Astrocyte (in vitro differentiated cells and primary cell): ENCODE data around the gene ZRANB1. TPM values are rescaled to one million over a fixed set of nuclear protein-coding genes. Genes with fewer than 3 reads are reported as not detected.

ENCODE experiments used
- DNase-seq: peaks from one replicate; pipeline ENCODE4 v3.0.0-alpha.2; 2010; ENCODE audit warnings: low read depth
- FAIRE-seq: peaks from 2 replicates; lab custom pipeline; 2011; peaks lifted over from hg19 to GRCh38; lab: Jason Lieb, UNC
- H2AFZ ChIP-seq: 2 replicates; pipeline ENCODE4 v1.6.0; 2012; ENCODE audit warnings: low read depth, low read length, inconsistent platforms
- H3K27ac ChIP-seq: 2 replicates; pipeline ENCODE4 v1.5.1; 2011; ENCODE audit warnings: low read depth, low read length, inconsistent platforms
- H3K27me3 ChIP-seq: 2 replicates; pipeline ENCODE4 v1.6.0; 2011; ENCODE audit warnings: low read length, inconsistent platforms; ENCODE audit not compliant: insufficient read depth
- H3K36me3 ChIP-seq: 2 replicates; pipeline ENCODE4 v1.5.1; 2011; ENCODE audit warnings: low read length, inconsistent platforms; ENCODE audit not compliant: insufficient read depth
- H3K4me1 ChIP-seq: 2 replicates; pipeline ENCODE4 v1.5.1; 2011; ENCODE audit warnings: low read length, inconsistent platforms; ENCODE audit not compliant: insufficient read depth
- H3K4me2 ChIP-seq: 2 replicates; pipeline ENCODE4 v1.6.0; 2012; ENCODE audit warnings: low read length, inconsistent platforms
- H3K4me3 ChIP-seq: 2 replicates; pipeline ENCODE4 v1.5.1; 2011; ENCODE audit warnings: low read depth, mild to moderate bottlenecking, low read length, inconsistent platforms; ENCODE audit not compliant: insufficient read depth
- H3K79me2 ChIP-seq: 2 replicates; pipeline ENCODE4 v1.6.0; 2012; ENCODE audit warnings: mild to moderate bottlenecking, low read length, inconsistent platforms; ENCODE audit not compliant: insufficient read depth
- H3K9ac ChIP-seq: 2 replicates; pipeline ENCODE4 v1.6.0; 2012; ENCODE audit warnings: mild to moderate bottlenecking, low read length, inconsistent platforms
- H3K9me3 ChIP-seq: 2 replicates; pipeline ENCODE4 v1.5.1; 2012; ENCODE audit warnings: low read depth, mild to moderate bottlenecking, low read length, inconsistent platforms; ENCODE audit not compliant: insufficient read depth
- H4K20me1 ChIP-seq: 2 replicates; pipeline ENCODE4 v1.6.0; 2012; ENCODE audit warnings: low read length, inconsistent platforms; ENCODE audit not compliant: insufficient read depth
- H3K27ac Mint-ChIP-seq: one replicate; pipeline ENCODE4 v1.8.0; 2021; ENCODE audit warnings: mild to moderate bottlenecking, mixed read lengths; ENCODE audit not compliant: unreplicated experiment
- H3K27me3 Mint-ChIP-seq: one replicate; pipeline ENCODE4 v1.8.0; 2021; ENCODE audit warnings: low read depth, mixed read lengths; ENCODE audit not compliant: unreplicated experiment
- H3K36me3 Mint-ChIP-seq: one replicate; pipeline ENCODE4 v1.8.0; 2021; ENCODE audit warnings: low read depth, mixed read lengths; ENCODE audit not compliant: unreplicated experiment
- H3K4me1 Mint-ChIP-seq: one replicate; pipeline ENCODE4 v1.8.0; 2021; ENCODE audit warnings: low read depth, mixed read lengths; ENCODE audit not compliant: unreplicated experiment
- H3K4me3 Mint-ChIP-seq: one replicate; pipeline ENCODE4 v1.8.0; 2021; ENCODE audit warnings: mild to moderate bottlenecking, moderate library complexity, mixed read lengths; ENCODE audit not compliant: unreplicated experiment
- H3K9me3 Mint-ChIP-seq: one replicate; pipeline ENCODE4 v1.8.0; 2021; ENCODE audit warnings: mild to moderate bottlenecking, mixed read lengths; ENCODE audit not compliant: unreplicated experiment
- CTCF ChIP-seq: IDR thresholded peaks from 2 replicates; pipeline ENCODE4 v1.5.1; 2011; ENCODE audit warnings: low read depth, mild to moderate bottlenecking, inconsistent platforms, low read length, moderate library complexity; ENCODE audit not compliant: insufficient read depth
- EZH2 ChIP-seq: IDR thresholded peaks from 2 replicates; pipeline ENCODE4 v1.6.1; 2012; ENCODE audit warnings: mild to moderate bottlenecking, low read length, inconsistent platforms; ENCODE audit not compliant: insufficient read depth
- total RNA-seq: library from RNA; stranded (reverse); gene quantifications from 2 replicates; pipeline ENCODE4 v1.2.1, GENCODE V29; 2021

The ZRANB1 gene
- total RNA-seq, 1 donor from 2014 or later: 24.9 TPM

GRCh38 chr10:124923684-124924083 lies 18.2 kb upstream of the ZRANB1 start:
- no peak overlapping the region for H3K27ac Mint-ChIP-seq
- DNase-seq: no peak
- Histone ChIP-seq H4K20me1 (peaks cover 84% of the 10 kb centered on the region), H3K9ac (no peak overlapping the region), H3K4me2 (peak overlapping the region; percentile 52), H3K9me3 (no peaks in the 10 kb centered on the region), H3K4me1 (peaks cover 13% of the 10 kb centered on the region), H3K36me3 (no peaks in the 10 kb centered on the region), H3K27me3 (no peaks in the 10 kb centered on the region), H3K4me3 (no peak overlapping the region), H3K27ac (peak overlapping the region; percentile 15), H3K79me2 (peaks cover 97% of the 10 kb centered on the region), H2AFZ (no peak overlapping the region)
- TF ChIP-seq CTCF (no peak), EZH2 (no peak)
- peaks cover 15% of the 10 kb centered on the region for H3K4me1 Mint-ChIP-seq
- no peaks in the 10 kb centered on the region for H3K27me3 Mint-ChIP-seq
- H3K9me3 Mint-ChIP-seq: no peaks in the 10 kb centered on the region
- peaks cover 7% of the 10 kb centered on the region for H3K36me3 Mint-ChIP-seq
- H3K4me3 Mint-ChIP-seq: no peak overlapping the region
- no peak for FAIRE-seq

- H3K27ac ChIP-seq: no peak overlapping the region
- peaks cover 97% of the 10 kb centered on the region for H3K79me2 ChIP-seq
- H3K4me2 ChIP-seq: no peak overlapping the region
- no peak for DNase-seq
- no peaks in the 10 kb centered on the region for H3K36me3 ChIP-seq
- no peak for FAIRE-seq
- no peak overlapping the region for H3K27ac Mint-ChIP-seq
- H3K9me3 ChIP-seq: no peaks in the 10 kb centered on the region
- TF ChIP-seq EZH2 (no peak), CTCF (no peak)
- no peaks in the 10 kb centered on the region for H3K27me3 ChIP-seq
- H3K9ac ChIP-seq: no peak overlapping the region
- H3K36me3 Mint-ChIP-seq: peaks cover 5% of the 10 kb centered on the region
- no peaks in the 10 kb centered on the region for H3K27me3 Mint-ChIP-seq
- no peak overlapping the region for H3K4me3 Mint-ChIP-seq
- H3K4me3 ChIP-seq: no peak overlapping the region
- no peak overlapping the region for H2AFZ ChIP-seq
- peaks cover 86% of the 10 kb centered on the region for H4K20me1 ChIP-seq
- H3K4me1 ChIP-seq: peaks cover 10% of the 10 kb centered on the region
- H3K4me1 Mint-ChIP-seq: peaks cover 3% of the 10 kb centered on the region
- no peaks in the 10 kb centered on the region for H3K9me3 Mint-ChIP-seq
Observed at GRCh38 chr10:124926548-124926947, 15.4 kb upstream of the ZRANB1 start.

DNA sequence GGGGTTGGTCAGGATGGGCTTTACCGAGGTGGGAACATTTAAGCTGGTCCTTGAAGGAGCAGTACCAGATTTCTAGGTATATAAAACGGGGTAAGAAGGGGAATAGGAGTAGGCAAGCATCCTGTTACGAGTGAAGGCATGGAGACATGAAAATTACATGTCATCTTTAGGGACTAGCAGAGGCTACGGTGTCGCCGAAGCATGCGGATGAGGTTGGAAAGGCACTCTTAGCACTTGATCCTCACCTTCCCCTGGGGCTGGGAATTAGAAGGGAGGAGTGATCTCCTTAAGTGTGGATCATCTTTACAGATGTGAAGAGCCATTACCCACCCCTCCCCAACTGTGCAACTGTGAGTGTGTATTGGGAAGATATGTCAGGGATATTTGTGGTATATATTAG lies 13.8 kb upstream of the ZRANB1 start:
- H3K9ac ChIP-seq: no peak overlapping the region
- H3K79me2 ChIP-seq: peaks cover 95% of the 10 kb centered on the region
- peaks cover 10% of the 10 kb centered on the region for H3K4me1 ChIP-seq
- H3K27ac Mint-ChIP-seq: no peak overlapping the region
- H2AFZ ChIP-seq: no peak overlapping the region
- H3K9me3 Mint-ChIP-seq: no peaks in the 10 kb centered on the region
- no peak for FAIRE-seq
- H3K36me3 ChIP-seq: no peaks in the 10 kb centered on the region
- H3K9me3 ChIP-seq: no peaks in the 10 kb centered on the region
- H3K4me1 Mint-ChIP-seq: peaks cover 3% of the 10 kb centered on the region
- H3K36me3 Mint-ChIP-seq: peaks cover 10% of the 10 kb centered on the region
- no peak overlapping the region for H3K4me3 ChIP-seq
- DNase-seq: no peak
- H3K27me3 Mint-ChIP-seq: no peaks in the 10 kb centered on the region
- no peak overlapping the region for H3K4me3 Mint-ChIP-seq
- H3K27ac ChIP-seq: no peak overlapping the region
- no peak overlapping the region for H3K4me2 ChIP-seq
- peaks cover 88% of the 10 kb centered on the region for H4K20me1 ChIP-seq
- no peak for TF ChIP-seq CTCF
- no peak for TF ChIP-seq EZH2
- no peaks in the 10 kb centered on the region for H3K27me3 ChIP-seq
